GM23338 (cell line): ENCODE measurements around the gene PLD5. TPM values are rescaled to one million over a fixed set of nuclear protein-coding genes. Genes with fewer than 3 reads are reported as not detected.

Experiments used
- ATAC-seq: fragments of 200-7000 bp; cut with Tn5 transposase; 3 replicates; pipeline ENCODE4 v1.9.1; 2020
- DNase-seq: peaks from one replicate; pipeline ENCODE4 v3.0.0-alpha.2; 2015; ENCODE audit warnings: low spot score
- H2AFZ ChIP-seq: fragments of 200-600 bp; sonication (generic); 2 replicates; pipeline ENCODE4 v1.8.0; 2016; ENCODE audit warnings: antibody characterized with exemption, mild to moderate bottlenecking, moderate library complexity
- H3F3A ChIP-seq: fragments of 200-600 bp; sonication (generic); replicated peaks from 2 replicates; pipeline ENCODE4 v1.8.0; 2017; ENCODE audit warnings: antibody characterized with exemption, mixed run types, low read depth
- H3K27ac ChIP-seq: fragments of 200-600 bp; sonication (generic); 2 replicates; pipeline ENCODE4 v1.6.1; 2016; ENCODE audit warnings: low read depth
- H3K27me3 ChIP-seq: fragments of 200-600 bp; sonication (generic); 2 replicates; pipeline ENCODE4 v1.8.0; 2016; ENCODE audit warnings: mild to moderate bottlenecking, mixed run types, moderate library complexity; ENCODE audit not compliant: insufficient read depth
- H3K36me3 ChIP-seq: fragments of 200-600 bp; sonication (generic); 2 replicates; pipeline ENCODE4 v1.8.0; 2016; ENCODE audit warnings: mild to moderate bottlenecking; ENCODE audit not compliant: insufficient read depth
- H3K4me1 ChIP-seq: fragments of 200-600 bp; sonication (generic); 2 replicates; pipeline ENCODE4 v1.8.0; 2016; ENCODE audit warnings: mild to moderate bottlenecking, moderate library complexity; ENCODE audit not compliant: insufficient read depth
- H3K4me2 ChIP-seq: fragments of 200-600 bp; sonication (generic); 2 replicates; pipeline ENCODE4 v1.7.1; 2017; ENCODE audit warnings: mixed run types
- H3K4me3 ChIP-seq: fragments of 200-600 bp; sonication (generic); 2 replicates; pipeline ENCODE4 v1.6.1; 2016; ENCODE audit warnings: mixed run types
- H3K79me2 ChIP-seq: fragments of 200-600 bp; sonication (generic); replicated peaks from 2 replicates; pipeline ENCODE4 v1.8.0; 2017; ENCODE audit warnings: mild to moderate bottlenecking; ENCODE audit not compliant: insufficient read depth
- H3K9me2 ChIP-seq: fragments of 200-600 bp; sonication (generic); 2 replicates; pipeline ENCODE4 v1.8.0; 2017; ENCODE audit not compliant: insufficient read depth
- H4K20me1 ChIP-seq: fragments of 200-600 bp; sonication (generic); replicated peaks from 2 replicates; pipeline ENCODE4 v1.8.0; 2017; ENCODE audit warnings: mild to moderate bottlenecking; ENCODE audit not compliant: insufficient read depth
- H3K27ac Mint-ChIP-seq: 2 replicates; pipeline ENCODE4 v1.8.0; 2020; ENCODE audit warnings: inconsistent platforms, mild to moderate bottlenecking, moderate library complexity, mixed read lengths
- H3K27me3 Mint-ChIP-seq: 3 replicates; pipeline ENCODE4 v1.8.0; 2022; ENCODE audit warnings: low read depth, mild to moderate bottlenecking, moderate library complexity, mixed read lengths, inconsistent platforms; ENCODE audit not compliant: insufficient read depth, poor library complexity
- H3K36me3 Mint-ChIP-seq: 3 replicates; pipeline ENCODE4 v1.8.0; 2021; ENCODE audit warnings: low read depth, mild to moderate bottlenecking, inconsistent platforms, moderate library complexity, mixed read lengths
- H3K4me1 Mint-ChIP-seq: 3 replicates; pipeline ENCODE4 v1.8.0; 2020; ENCODE audit warnings: mild to moderate bottlenecking, inconsistent platforms, mixed read lengths
- H3K4me3 Mint-ChIP-seq: 3 replicates; pipeline ENCODE4 v1.8.0; 2021; ENCODE audit warnings: moderate library complexity, mild to moderate bottlenecking, inconsistent platforms, mixed read lengths
- H3K9me3 Mint-ChIP-seq: 3 replicates; pipeline ENCODE4 v1.8.0; 2020; ENCODE audit warnings: moderate library complexity, mild to moderate bottlenecking, inconsistent platforms, mixed read lengths
- CTCF ChIP-seq, 2 experiments: fragments of 200-600 bp in 1 of 2; sonication (generic) in 1 of 2; conservative IDR thresholded peaks; 2 replicates each; pipeline versions ENCODE4 v1.5.1 to v1.6.1; 2016 to 2017; ENCODE audit warnings: antibody characterized with exemption in 2 of 2, low read depth in 2 of 2, mild to moderate bottlenecking in 2 of 2, moderate library complexity in 1 of 2
- EZH2 ChIP-seq: fragments of 200-600 bp; sonication (generic); IDR thresholded peaks from one replicate; pipeline ENCODE4 v1.8.0; 2017; ENCODE audit warnings: antibody characterized with exemption, mild to moderate bottlenecking, low read depth; ENCODE audit not compliant: unreplicated experiment
- JUNB ChIP-seq: IDR thresholded peaks from one replicate; pipeline ENCODE4 v1.6.1; 2016; ENCODE audit warnings: antibody characterized with exemption; ENCODE audit not compliant: unreplicated experiment
- NANOG ChIP-seq: IDR thresholded peaks from 2 replicates; pipeline ENCODE4 v1.6.1; 2016; ENCODE audit warnings: antibody characterized with exemption, borderline replicate concordance
- REST ChIP-seq: IDR thresholded peaks from one replicate; pipeline ENCODE4 v1.6.1; 2018; ENCODE audit warnings: antibody characterized with exemption; ENCODE audit not compliant: unreplicated experiment
- STAT1 ChIP-seq: IDR thresholded peaks from one replicate; pipeline ENCODE4 v1.6.1; 2016; ENCODE audit warnings: antibody characterized with exemption; ENCODE audit not compliant: unreplicated experiment
- ZNF114 ChIP-seq: fragments of 250-450 bp; sonication (Bioruptor Pico); IDR thresholded peaks from 2 replicates; pipeline ENCODE4 v1.5.0; 2020; ENCODE audit warnings: mild to moderate bottlenecking, moderate library complexity
- ZNF462 ChIP-seq: fragments of 250-450 bp; sonication (Bioruptor Pico); IDR thresholded peaks from 2 replicates; pipeline ENCODE4 v1.5.0; 2020; ENCODE audit warnings: mild to moderate bottlenecking, moderate library complexity
- polyA plus RNA-seq: library from polyadenylated mRNA; unstranded; fragments of >200 nt; fragmentation: Nextera tagmentation; extraction: Ambion mirVana; gene quantifications from 2 replicates; pipeline ENCODE4 v1.2.1, GENCODE V29; 2016
- total RNA-seq: library from RNA; depleted of rRNA; stranded (reverse); fragments of >200 nt; shearing (Covaris generic); gene quantifications from 2 replicates; pipeline ENCODE4 v1.2.3, GENCODE V29; 2014

PLD5 gene
- total and polyA plus RNA-seq, 2 experiments from 2014 or later, result 5.5 to 5.8 TPM

- Histone ChIP-seq H3K4me3 (no peak overlapping the region), H3F3A (no peaks in the 10 kb centered on the region), H3K36me3 (no peaks in the 10 kb centered on the region), H4K20me1 (no peaks in the 10 kb centered on the region), H3K4me2 (no peak overlapping the region), H3K9me2 (no peaks in the 10 kb centered on the region), H3K79me2 (no peaks in the 10 kb centered on the region; the same call in 1 of the 2 replicates), H3K4me1 (peaks cover 47% of the 10 kb centered on the region), H2AFZ (no peak overlapping the region), H3K27me3 (no peaks in the 10 kb centered on the region), H3K27ac (no peak overlapping the region)
- Mint-ChIP-seq H3K36me3 (no peaks in the 10 kb centered on the region; the same call in 2 of the 3 replicates), H3K4me1 (peaks cover 32% of the 10 kb centered on the region), H3K27me3 (peaks cover 2% of the 10 kb centered on the region), H3K27ac (no peak overlapping the region), H3K4me3 (no peak overlapping the region), H3K9me3 (no peaks in the 10 kb centered on the region)
- DNase-seq (no peak), ATAC-seq (no peak)
- TF ChIP-seq ZNF462 (CRISPR knock-in tag) (no peak), EZH2 (no peak), ZNF114 (CRISPR knock-in tag) (no peak), NANOG (no peak), CTCF (conservative IDR thresholded peaks at IDR 0.05; ENCODE audit: low read depth in 2 of 2) (no peak), STAT1 (no peak), JUNB (no peak), REST (no peak)
These were observed 67.7 kb downstream of the PLD5 start for GRCh38 chr1:242456726-242457269.
